Measurements from ENCODE around the gene TUBGCP4. TPM values are rescaled to one million over a fixed set of nuclear protein-coding genes. Genes with fewer than 3 reads are reported as not detected.

TUBGCP4 gene
- total RNA-seq, 1 donor from 2014 or later: 12.7 TPM

DNA sequence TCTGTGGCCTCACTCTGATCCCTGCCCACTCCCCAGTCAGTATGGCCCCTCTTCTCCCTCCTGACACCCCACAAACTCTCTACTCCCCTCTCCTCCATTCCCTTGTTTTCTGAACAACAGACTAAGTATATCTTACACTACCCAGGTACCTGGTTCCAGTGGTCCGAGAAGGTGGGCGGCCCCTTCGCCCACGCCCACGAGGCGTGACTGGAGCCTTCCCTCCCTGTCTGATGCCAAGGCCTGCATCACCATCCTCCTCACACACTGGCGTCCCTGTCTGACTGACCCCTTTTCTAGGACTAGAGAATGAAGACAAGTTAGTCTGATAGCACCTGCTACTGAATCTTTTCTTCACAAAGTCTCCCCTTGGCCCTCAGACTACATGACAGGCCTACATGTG, 50.0 kb downstream of the TUBGCP4 start:
- H3K4me3 ChIP-seq (ENCODE audit: low read depth, low read length): no peak overlapping the region
- TF ChIP-seq, protein P1, sequence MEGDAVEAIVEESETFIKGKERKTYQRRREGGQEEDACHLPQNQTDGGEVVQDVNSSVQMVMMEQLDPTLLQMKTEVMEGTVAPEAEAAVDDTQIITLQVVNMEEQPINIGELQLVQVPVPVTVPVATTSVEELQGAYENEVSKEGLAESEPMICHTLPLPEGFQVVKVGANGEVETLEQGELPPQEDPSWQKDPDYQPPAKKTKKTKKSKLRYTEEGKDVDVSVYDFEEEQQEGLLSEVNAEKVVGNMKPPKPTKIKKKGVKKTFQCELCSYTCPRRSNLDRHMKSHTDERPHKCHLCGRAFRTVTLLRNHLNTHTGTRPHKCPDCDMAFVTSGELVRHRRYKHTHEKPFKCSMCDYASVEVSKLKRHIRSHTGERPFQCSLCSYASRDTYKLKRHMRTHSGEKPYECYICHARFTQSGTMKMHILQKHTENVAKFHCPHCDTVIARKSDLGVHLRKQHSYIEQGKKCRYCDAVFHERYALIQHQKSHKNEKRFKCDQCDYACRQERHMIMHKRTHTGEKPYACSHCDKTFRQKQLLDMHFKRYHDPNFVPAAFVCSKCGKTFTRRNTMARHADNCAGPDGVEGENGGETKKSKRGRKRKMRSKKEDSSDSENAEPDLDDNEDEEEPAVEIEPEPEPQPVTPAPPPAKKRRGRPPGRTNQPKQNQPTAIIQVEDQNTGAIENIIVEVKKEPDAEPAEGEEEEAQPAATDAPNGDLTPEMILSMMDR (conservative IDR thresholded peaks at IDR 0.05; ENCODE audit: low read depth, low read length): no peak
- DNase-seq (ENCODE audit: low read depth): no peak

DNA sequence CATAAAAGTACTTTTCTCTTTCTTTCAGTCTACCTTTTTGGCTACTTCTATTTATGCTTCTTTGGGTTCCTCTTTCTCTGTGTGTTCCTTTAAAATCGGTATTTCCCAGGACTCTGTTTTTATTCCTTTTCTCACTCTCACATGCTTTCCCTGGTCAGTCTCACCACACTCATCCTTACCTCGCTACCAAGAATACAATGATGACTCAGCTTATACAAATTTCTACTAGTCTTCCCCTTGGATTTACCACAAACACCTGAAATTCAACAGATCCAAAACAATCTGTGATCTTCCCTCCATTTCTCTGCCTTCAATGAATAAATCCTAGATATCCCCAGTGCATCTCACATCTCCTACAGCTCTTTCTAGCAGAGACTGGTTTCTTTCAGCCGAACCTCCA, 52.9 kb downstream of the TUBGCP4 start:
- DNase-seq (ENCODE audit: low read depth): peak; percentile 10
- H3K4me3 ChIP-seq (ENCODE audit: low read depth, low read length): no peak overlapping the region
- TF ChIP-seq, protein P1 (conservative IDR thresholded peaks at IDR 0.05; ENCODE audit: low read depth, low read length): no peak

DNA sequence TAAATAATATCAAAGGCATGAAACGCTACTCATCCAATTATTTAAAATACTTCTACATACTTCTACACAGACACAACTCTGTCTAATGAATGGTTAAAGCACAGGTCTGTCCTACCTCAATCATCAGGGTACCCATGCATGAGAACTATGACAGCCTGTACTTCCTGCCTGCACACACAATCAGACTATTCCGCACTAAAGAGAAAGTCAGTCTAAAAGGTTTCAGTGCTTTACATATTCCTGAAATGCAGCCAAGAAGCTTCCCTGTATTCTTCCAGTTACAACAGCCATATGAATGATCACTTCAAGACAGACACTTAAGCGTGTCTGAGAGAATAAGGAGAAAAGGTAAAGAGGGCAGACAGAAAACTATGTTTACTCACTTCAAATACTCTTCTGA, 58.8 kb downstream of the TUBGCP4 start:
- H3K4me3 ChIP-seq (ENCODE audit: low read depth, low read length): no peak overlapping the region
- no peak for DNase-seq (ENCODE audit: low read depth)
- TF ChIP-seq, protein P1 (conservative IDR thresholded peaks at IDR 0.05; ENCODE audit: low read depth, low read length): no peak

DNA sequence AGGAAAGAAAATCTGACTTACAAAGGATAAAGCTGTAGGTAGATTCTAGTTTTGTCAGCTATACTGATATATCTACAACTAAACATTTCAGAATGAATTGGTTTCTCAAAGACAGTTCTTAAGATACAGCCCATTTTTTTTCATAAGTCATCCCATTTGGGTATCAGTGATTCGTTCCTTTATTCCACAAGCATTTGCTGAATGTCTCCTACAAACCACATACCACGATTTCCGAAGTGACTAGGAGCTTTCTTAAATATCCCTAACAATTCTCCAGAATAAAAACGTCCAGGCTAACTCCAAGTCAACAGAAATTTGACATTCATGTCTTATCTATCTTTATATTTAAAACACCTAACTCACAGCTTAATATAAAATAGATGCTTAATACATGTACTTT, 62.3 kb downstream of the TUBGCP4 start:
- H3K4me3 ChIP-seq (ENCODE audit: low read depth, low read length): no peak overlapping the region
- no peak for DNase-seq (ENCODE audit: low read depth)
- TF ChIP-seq, protein P1 (conservative IDR thresholded peaks at IDR 0.05; ENCODE audit: low read depth, low read length): no peak

DNA sequence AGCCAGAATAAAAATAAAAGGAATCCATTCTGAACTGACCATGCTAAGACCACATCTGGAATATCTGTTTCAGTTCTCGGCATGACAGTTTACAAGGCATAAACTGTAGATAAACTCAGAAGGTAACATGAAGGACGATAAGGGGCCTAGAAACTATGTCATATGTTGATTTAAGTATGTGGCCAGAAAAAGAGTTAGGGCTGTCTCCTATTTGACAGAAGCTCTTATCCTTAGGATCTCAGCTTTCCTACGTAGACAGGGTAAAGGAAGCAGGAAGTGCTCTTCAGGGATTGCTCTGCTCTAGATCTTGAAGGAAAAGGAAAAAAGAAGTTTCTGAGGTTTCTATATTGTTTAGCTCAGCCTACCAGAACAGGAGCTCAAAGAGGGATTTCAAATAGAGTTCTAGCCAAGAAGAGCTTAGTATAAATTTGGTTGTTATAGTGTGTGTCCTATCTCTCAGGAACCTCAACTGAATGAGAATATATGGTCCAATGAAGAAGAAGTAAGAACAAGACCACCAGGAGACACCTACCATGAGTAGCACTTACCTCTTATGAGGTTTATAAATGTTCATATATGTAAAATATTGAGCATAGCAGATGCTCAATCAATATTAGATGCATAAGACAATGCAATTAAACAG, 62.9 kb downstream of the TUBGCP4 start:
- TF ChIP-seq, protein P1 (conservative IDR thresholded peaks at IDR 0.05; ENCODE audit: low read depth, low read length): no peak
- H3K4me3 ChIP-seq (ENCODE audit: low read depth, low read length): no peak overlapping the region
- no peak for DNase-seq (ENCODE audit: low read depth)

DNA sequence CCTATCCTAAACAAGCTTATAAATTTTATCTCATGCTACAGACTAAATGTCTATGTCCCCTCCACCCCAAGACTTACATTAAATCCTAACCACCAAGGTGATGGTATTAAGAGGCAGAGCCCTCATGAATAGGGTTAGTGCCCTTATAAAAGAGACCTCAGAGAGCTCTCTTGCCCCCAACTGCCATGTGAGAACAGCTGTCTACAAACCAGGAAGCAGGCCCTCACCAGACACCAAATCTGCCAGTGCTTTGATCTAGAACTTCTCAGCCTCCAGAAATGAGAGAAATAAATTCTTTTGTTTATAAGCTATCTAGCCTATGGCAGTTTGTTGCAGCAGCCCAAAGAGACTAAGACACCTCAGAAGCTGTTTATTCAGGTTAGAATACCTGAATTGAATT, 63.5 kb downstream of the TUBGCP4 start:
- TF ChIP-seq, protein P1 (conservative IDR thresholded peaks at IDR 0.05; ENCODE audit: low read depth, low read length): no peak
- H3K4me3 ChIP-seq (ENCODE audit: low read depth, low read length): no peak overlapping the region
- DNase-seq (ENCODE audit: low read depth): no peak

DNA sequence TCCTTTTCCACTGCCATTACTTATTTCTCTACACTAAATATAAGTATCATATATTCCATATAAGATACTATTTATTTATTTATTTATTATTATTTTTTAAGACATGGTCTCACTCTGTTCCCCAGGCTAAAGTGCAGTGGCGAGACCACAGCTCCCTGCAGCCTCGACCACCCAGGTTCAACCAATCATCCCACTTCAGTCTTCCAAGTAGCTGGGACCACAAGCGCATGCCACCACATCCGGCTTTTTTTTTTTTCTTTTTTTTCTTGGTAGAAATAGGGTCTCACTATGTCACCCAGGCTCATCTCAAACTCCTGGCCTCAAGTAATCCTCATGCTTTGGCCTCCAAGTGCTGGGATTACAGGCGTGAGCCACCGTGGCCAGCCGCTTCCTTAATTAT, 65.5 kb downstream of the TUBGCP4 start:
- TF ChIP-seq, protein P1 (conservative IDR thresholded peaks at IDR 0.05; ENCODE audit: low read depth, low read length): no peak
- H3K4me3 ChIP-seq (ENCODE audit: low read depth, low read length): no peak overlapping the region
- no peak for DNase-seq (ENCODE audit: low read depth)

All from epithelial cell of proximal tubule (primary cell).